Heart left ventricle (tissue), 16 donors: Measurements from ENCODE around the gene ADCK1. TPM values are rescaled to one million over a fixed set of nuclear protein-coding genes. Genes with fewer than 3 reads are reported as not detected.

Source experiments
- ATAC-seq, 4 donors: fragments of 200-7000 bp; cut with Tn5 transposase; one replicate each; pipeline ENCODE4 v1.9.1; 2020 to 2022; ENCODE audit warnings: moderate library complexity in 4 of 4, mild to moderate bottlenecking in 3 of 4, moderate number of reproducible peaks in 1 of 4
- DNase-seq, 5 donors: peaks; one replicate each; pipeline ENCODE4 v3.0.0-alpha.2; 2020
- H3K27ac ChIP-seq, 12 donors: fragments of 200-600 bp; sonication (generic) in 4 of 12; one replicate each; pipeline versions ENCODE4 v1.5.0 to v1.8.0; 2016 to 2022; ENCODE audit warnings: mild to moderate bottlenecking in 2 of 12
- H3K27me3 ChIP-seq, 9 donors: fragments of 200-600 bp; sonication (generic) in 2 of 9; one replicate each; pipeline versions ENCODE4 v1.5.1 to v1.8.0; 2016 to 2022; ENCODE audit warnings: mild to moderate bottlenecking in 3 of 9
- H3K36me3 ChIP-seq, 9 donors: fragments of 200-600 bp; sonication (generic) in 2 of 9; one replicate each; pipeline versions ENCODE4 v1.5.0 to v1.8.0; 2018 to 2022; ENCODE audit warnings: mild to moderate bottlenecking in 2 of 9
- H3K4me1 ChIP-seq, 12 donors: fragments of 200-600 bp; sonication (generic) in 4 of 12; one replicate each; pipeline versions ENCODE4 v1.5.0 to v1.8.0; 2016 to 2022; ENCODE audit warnings: mild to moderate bottlenecking in 3 of 12
- H3K4me3 ChIP-seq, 12 donors: fragments of 200-600 bp; sonication (generic) in 4 of 12; one replicate each; pipeline versions ENCODE4 v1.5.0 to v1.8.0; 2017 to 2022; ENCODE audit warnings: mild to moderate bottlenecking in 9 of 12, moderate library complexity in 4 of 12
- H3K9me3 ChIP-seq, 12 donors: fragments of 200-600 bp; sonication (generic) in 4 of 12; one replicate each; pipeline versions ENCODE4 v1.5.0 to v1.8.0; 2016 to 2022; ENCODE audit warnings: mild to moderate bottlenecking in 1 of 12
- CTCF ChIP-seq, 12 donors: fragments of 200-600 bp; sonication (generic) in 4 of 12; IDR thresholded peaks; one replicate each; pipeline versions ENCODE4 v1.5.0 to v1.8.0; 2018 to 2022; ENCODE audit warnings: antibody characterized with exemption in 12 of 12, mild to moderate bottlenecking in 5 of 12
- POLR2A ChIP-seq, 2 donors: fragments of 450-650 bp; IDR thresholded peaks; one replicate each; pipeline ENCODE4 v1.6.1; 2017; ENCODE audit warnings: antibody characterized with exemption in 2 of 2, mild to moderate bottlenecking in 2 of 2, moderate library complexity in 2 of 2
- WGBS, 4 donors: extraction: QIAGEN DNeasy Blood & Tissue Kit in 2 of 4; methylation state at CpG; one replicate each; pipeline versions ENCODE4 v1.1.5 to v1.1.7; 2013 to 2018; 5-methylcytosine and 5-hydroxymethylcytosine counted together
- intact Hi-C, 10 donors: fragments of 100-400 bp; cut with DNase I; formaldehyde crosslinking; loops; one replicate each; pipeline versions ENCODE4 v1.11.1 to v1.14.2; 2022
- polyA plus RNA-seq, 2 donors: library from polyadenylated mRNA; stranded (reverse); fragments of 200-250 nt; gene quantifications; one replicate each; pipeline ENCODE4 v1.2.3, GENCODE V29; 2013
- total RNA-seq, 9 donors: library from RNA; depleted of rRNA in 2 of 9; stranded (reverse); fragments of >200 nt in 2 of 9; fragmentation: NEBNext Ultra II Directional in 3 of 9; extraction: Animal tissue kit (Norgen Biotek cat#: 25700) in 3 of 9; gene quantifications; one replicate each; pipeline versions ENCODE4 v1.1.0 to v1.2.4, GENCODE V29; 2016 to 2023
- donor health status: ischemic (EF 13 %, LVEDD 7.1; RV severe dilation, severe dysfunction).
- donor health status: healthy with polysubstance abuse.
- donor health status: DM: no; HTN: yes; CAD: no.
- donor health status: DM: no; HTN: no; CAD: no.
- donor health status: ischemic (EF 25% LVEDD 6.9; RV normal size, moderate dysfunction).
- donor health status: ischemic (EF 25% LVEDD 5.7; RV mildly dilated, moderate dysfunction).
- donor health status: healthy.
- donor health status: DM: yes; HTN: yes; CAD: no.
- donor health status: ischemic (EF 35%, LVEDD 5.7; RV mildly dilated, moderate dysfunction).
- donor health status: nonischemic (EF 11% LVEDD 7.7; RV severe dilation, severe dysfunction).
- donor health status: DM: yes; HTN: yes; CAD: no.
- donor health status: PGD.
- donor health status: ischemic (EF 29% LVEDD 5.4; RV normal size, mild dysfunction).
- donor health status: nonischemic (EF 23%, LVEDD 6.1; RV moderate dilation, normal function).

Gene ADCK1
- total and polyA plus RNA-seq, 11 donors, result 4.0 to 12.8 (median 7.9) TPM

- Histone ChIP-seq H3K27me3 (no peaks in the 10 kb centered on the region), H3K27ac (peak overlapping the region in 11 of 12 donors; percentile 88 to 98 (median 93))
- intact Hi-C loops, result loop anchor here in 4 of 10 donors (1.0 to 10.0 kb wide), 5 partner anchors 39 to 146 kb away; partner anchors contain the start of gene SNW1 (in 3 of the 4)
These were observed 905 bp downstream of the ADCK1 start for GRCh38 chr14:77800814-77801213.

GRCh38 chr14:77804592-77804991 lies 4.7 kb downstream of the ADCK1 start:
- WGBS, 4 donors, result 62 to 67% (median 65%) methylated on average over 6 of the region's 6 CpGs

More at GRCh38 chr14:77800814-77801213, 905 bp downstream of the ADCK1 start:
- Histone ChIP-seq H3K4me1 (peaks cover 0 to 16% (median 7%) of the 10 kb centered on the region in 12 donors), H3K36me3 (no peaks in the 10 kb centered on the region), H3K9me3 (no peaks in the 10 kb centered on the region), H3K4me3 (peak overlapping the region in 11 of 12 donors; percentile 75 to 100 (median 82))
- ATAC-seq (no peak), DNase-seq (no peak)
- TF ChIP-seq POLR2A (IDR thresholded peaks at IDR 0.05) (no peak), CTCF (IDR thresholded peaks at IDR 0.05) (no peak)
- WGBS, 4 donors, result 84 to 97% (median 88%) methylated on average over 1 of the region's 1 CpG

GRCh38 chr14:77805706-77806105 lies 5.8 kb downstream of the ADCK1 start:
- Histone ChIP-seq H3K9me3 (no peaks in the 10 kb centered on the region), H3K4me1 (peaks cover 0 to 7% (median under 1%) of the 10 kb centered on the region in 12 donors), H3K27me3 (no peaks in the 10 kb centered on the region), H3K27ac (no peak overlapping the region), H3K4me3 (no peak overlapping the region), H3K36me3 (no peaks in the 10 kb centered on the region)
- ATAC-seq, result no peak
- intact Hi-C loops, result loop anchor here in 1 of 10 donors (10.0 kb wide), 1 partner anchor 151 kb away; no protein-coding TSS in a partner anchor
- DNase-seq, result no peak
- TF ChIP-seq CTCF (IDR thresholded peaks at IDR 0.05) (no peak), POLR2A (IDR thresholded peaks at IDR 0.05) (no peak)
- WGBS, 4 donors, result 84 to 88% (median 87%) methylated on average over 6 of the region's 6 CpGs

More at GRCh38 chr14:77804592-77804991, 4.7 kb downstream of the ADCK1 start:
- DNase-seq, result no peak
- Histone ChIP-seq H3K27ac (no peak overlapping the region), H3K4me3 (no peak overlapping the region), H3K27me3 (no peaks in the 10 kb centered on the region), H3K4me1 (peaks cover 0 to 13% (median 6%) of the 10 kb centered on the region in 12 donors), H3K36me3 (no peaks in the 10 kb centered on the region), H3K9me3 (no peaks in the 10 kb centered on the region)
- no peak for ATAC-seq
- TF ChIP-seq CTCF (IDR thresholded peaks at IDR 0.05) (peak in 3 of 12 donors; percentile 16 to 21 (median 20)), POLR2A (IDR thresholded peaks at IDR 0.05) (no peak)
- intact Hi-C loops, result loop anchor here in 2 of 10 donors (5.0 to 10.0 kb wide), 2 partner anchors 42 to 150 kb away; partner anchors contain the start of gene SNW1 (in 1 of the 2)

- TF ChIP-seq POLR2A (IDR thresholded peaks at IDR 0.05) (no peak), CTCF (IDR thresholded peaks at IDR 0.05) (no peak)
- Histone ChIP-seq H3K27ac (no peak overlapping the region), H3K36me3 (no peaks in the 10 kb centered on the region), H3K9me3 (no peaks in the 10 kb centered on the region), H3K4me3 (no peak overlapping the region), H3K27me3 (no peaks in the 10 kb centered on the region), H3K4me1 (peaks cover 0 to 3% (median 0%) of the 10 kb centered on the region in 12 donors)
- WGBS, 4 donors, result 95 to 100% (median 97%) methylated on average over 3 of the region's 3 CpGs
- ATAC-seq, result no peak
- intact Hi-C loops, result loop anchor here in 2 of 10 donors (1.0 to 10.0 kb wide), 2 partner anchors 15 to 153 kb away; no protein-coding TSS in a partner anchor
- DNase-seq, result no peak
These were observed 8.3 kb downstream of the ADCK1 start for GRCh38 chr14:77808250-77808649.
